NCI-H1092 (cell line): ENCODE data around the gene GALNT8.

Experiments
- DNase-seq: peaks from one replicate; lab custom pipeline; 2025; lab: John Stamatoyannopoulos, UW

Gene GALNT8

DNA sequence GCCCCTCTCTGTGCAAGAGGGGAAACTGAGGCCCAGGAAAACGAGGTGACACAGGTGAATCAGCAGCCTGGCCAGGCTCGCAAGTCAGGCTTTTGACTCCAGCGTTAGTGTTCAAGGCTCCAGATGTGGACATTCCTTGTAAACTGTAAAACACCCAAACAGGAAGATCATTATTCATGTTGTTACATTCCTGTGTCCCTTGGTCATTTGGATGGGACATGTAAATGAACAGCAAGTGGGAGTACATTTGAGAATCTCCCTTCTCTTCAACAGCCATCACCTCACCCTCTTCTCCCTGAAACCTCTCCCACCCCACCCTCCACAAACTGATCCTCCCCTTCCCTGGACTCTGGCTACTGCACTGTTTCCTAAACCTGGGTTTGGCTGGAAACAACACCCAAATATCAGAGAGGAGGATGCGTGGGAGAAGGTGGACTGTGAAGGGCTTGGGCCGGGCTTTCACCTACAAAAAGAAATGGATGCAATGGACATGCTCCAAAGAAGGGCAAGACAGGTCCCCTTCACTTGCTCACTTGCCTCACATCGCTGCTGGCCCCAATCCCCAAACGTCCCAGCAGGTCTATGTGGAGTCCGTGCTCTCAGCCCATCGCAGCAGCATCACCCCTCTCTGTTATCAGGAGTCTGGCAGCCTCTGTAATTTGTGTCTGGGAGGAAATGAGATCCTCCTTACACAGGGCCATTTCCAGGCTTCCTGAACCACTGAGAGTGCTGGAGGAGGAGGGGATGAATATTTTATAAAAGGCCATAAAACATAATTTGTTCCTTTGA is 76.7 kb downstream of the GALNT8 start:
- DNase-seq, result no peak

DNA sequence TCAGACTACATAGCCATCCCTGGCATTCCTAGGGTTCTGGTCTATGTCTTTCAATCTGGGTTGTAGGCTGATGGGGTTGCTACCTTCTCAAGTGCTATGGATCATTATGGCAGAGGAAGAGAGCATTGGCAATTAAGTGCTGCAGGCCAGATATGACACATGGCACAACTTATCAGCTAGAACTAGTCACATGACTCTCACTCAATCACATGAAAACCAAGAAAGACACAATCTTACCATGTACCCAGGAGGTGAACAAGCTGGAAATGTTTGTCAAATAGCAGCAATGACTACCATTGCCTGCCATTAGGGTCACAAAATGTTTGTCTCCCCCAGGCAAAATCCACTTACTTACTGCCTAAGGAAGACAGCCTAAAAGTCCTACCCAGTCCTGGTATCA is 80.4 kb downstream of the GALNT8 start:
- no peak for DNase-seq

GRCh38 chr12:4802841-4803240 is 82.6 kb downstream of the GALNT8 start:
- DNase-seq, result no peak

DNA sequence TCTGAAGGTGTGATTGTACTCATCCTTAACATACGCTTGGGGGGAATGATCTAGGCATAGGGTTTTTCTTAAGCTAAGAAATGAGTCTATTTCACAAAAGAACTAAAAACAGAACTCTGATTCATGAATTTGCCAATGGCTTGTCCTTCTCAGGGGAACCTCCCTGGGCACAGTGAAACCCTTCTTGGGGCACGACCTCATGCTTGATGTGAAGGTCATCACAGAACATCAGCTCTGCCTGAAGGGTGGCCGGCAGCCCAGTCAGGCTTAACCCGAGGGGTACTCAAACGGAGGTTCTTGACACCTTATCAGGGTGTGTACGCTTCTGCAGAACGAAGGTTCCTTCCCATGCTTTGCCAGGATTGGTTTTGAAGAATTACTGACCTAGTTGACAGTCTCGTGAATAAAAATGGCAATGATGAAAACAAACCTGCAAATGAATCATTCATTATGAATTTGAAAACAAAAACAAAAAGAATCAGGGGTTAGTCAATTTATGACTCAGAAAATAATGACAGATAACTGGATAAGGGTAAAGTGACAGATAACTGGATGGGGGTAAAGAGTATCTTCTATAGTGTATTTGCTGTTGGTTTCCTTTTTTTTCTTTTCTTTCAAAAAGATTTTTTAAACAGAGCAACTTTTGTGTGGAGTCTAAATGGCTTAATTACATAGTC is 86.4 kb downstream of the GALNT8 start:
- DNase-seq, result no peak

- DNase-seq, result no peak
Measured at GRCh38 chr12:4807116-4807783, 87.0 kb downstream of the GALNT8 start.

DNA sequence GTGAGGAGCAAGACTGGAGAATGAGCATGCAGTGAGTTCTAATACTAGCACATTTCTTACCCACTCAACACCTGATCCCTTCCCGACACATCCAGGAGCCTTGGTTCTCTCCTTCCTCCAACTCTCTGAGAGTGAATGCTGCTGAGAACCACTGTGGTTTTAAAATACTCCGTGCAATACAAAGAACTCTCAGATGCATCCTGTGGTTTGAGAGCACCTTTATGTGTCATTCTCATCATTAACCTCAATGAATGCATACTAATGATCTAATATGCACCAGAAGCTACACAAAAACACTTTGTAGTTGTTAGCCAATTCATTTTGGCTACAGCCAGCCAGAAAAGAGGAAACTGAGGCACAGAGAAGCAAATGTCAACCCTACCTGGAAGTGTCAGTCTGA is 87.6 kb downstream of the GALNT8 start:
- DNase-seq, result no peak

DNA sequence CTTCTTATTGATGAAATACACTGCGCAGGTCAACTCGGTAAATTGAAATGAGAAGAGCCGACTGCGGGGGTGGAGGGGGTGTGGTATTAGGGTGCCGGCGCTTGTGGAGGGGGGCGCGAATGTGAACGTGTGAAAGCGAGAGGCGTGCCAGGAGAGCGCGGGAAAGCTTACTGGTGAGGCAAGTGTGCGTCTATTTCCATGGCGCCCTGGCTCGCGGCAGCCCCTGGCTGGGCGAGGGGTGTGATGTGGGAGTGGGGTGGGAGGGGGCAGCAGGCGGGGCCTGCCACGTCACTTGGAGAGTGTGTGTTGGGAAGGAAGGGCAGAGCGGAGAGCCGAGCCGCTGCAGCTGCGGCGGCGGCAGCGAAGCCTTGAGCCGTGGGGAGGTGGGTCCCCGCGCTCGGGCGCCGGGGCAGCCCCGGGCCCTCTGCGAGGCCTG is 88.8 kb downstream of the GALNT8 start:
- DNase-seq, result peak; percentile 50

- no peak for DNase-seq
Measured at GRCh38 chr12:4809449-4810218, 89.4 kb downstream of the GALNT8 start.

GRCh38 chr12:4810219-4810671 is 90.0 kb downstream of the GALNT8 start:
- DNase-seq, result no peak

GRCh38 chr12:4812624-4813327 is 92.6 kb downstream of the GALNT8 start:
- DNase-seq, result no peak

GRCh38 chr12:4813741-4814140 is 93.5 kb downstream of the GALNT8 start:
- peak; percentile 16 for DNase-seq

- DNase-seq, result no peak
Measured at GRCh38 chr12:4814485-4814884, 94.3 kb downstream of the GALNT8 start.

DNA sequence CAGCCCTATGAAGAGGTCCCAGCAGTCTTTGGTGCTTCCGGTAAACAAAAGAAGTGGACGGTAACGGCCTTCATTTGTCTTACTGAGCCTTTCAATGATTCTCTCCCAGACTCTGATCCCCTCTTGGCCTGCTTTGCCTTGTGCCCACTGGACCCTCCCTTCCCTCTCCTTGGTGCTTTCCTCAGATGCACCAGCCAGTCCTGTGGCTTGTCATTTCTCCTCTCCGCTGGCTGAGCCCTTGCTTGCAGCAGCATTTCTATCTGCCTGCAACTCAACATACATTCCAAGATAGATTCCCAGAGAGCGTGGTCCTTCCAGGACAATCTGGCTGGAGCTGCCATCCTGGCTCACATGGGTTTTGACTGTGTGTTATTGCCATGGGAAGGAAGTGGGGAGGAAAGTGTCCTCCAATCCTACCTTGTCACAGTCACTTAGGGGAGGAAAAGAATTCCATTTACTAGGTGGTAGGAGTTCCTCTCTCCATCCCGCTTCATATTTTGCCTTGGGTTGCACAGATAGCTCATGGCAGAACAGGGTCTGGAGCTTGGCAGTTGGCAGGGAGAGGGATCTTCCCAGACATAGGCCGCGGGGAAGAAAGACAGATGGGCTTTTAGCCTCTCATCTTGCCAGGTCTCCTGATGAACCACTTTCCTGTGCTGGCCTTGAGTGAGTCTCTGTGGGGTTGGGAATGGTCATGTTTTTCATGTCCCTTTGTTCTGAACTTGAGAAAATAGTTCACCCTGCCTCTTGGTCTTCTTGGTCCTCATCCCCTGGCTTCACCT is 96.7 kb downstream of the GALNT8 start:
- DNase-seq, result no peak

- DNase-seq, result peak; percentile 66
Measured at GRCh38 chr12:4817880-4818279, 97.7 kb downstream of the GALNT8 start.

DNA sequence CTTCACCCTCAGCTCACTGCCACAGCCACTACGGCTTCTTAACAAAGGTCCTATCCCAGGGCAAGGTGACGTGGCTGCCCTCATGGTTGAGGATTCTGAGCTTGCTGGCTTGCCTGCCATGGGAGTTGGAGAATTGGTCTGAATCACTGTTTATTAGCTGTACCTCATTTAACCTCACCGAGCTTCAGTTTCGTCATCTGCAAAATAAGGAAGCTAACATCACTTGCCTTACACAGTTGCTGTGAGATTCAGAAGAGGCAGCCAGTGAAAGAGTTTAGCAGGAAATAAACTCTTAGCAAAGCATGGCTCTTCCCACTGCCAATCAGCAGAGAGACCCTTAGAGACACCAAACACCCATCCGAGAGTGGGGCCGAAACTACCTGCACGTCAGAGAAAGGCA is 99.5 kb downstream of the GALNT8 start:
- DNase-seq, result no peak

- no peak for DNase-seq
Measured at GRCh38 chr12:4820971-4821370, 100.8 kb downstream of the GALNT8 start.
